Smooth muscle cell (in vitro differentiated cells): ENCODE measurements around the gene SLC29A4. TPM values are rescaled to one million over a fixed set of nuclear protein-coding genes. Genes with fewer than 3 reads are reported as not detected.
"Not testable (repeated sequence)": the region's sequence is repeated elsewhere in the genome, so short reads cannot be mapped to it uniquely, and the experiment has no call there.

Experiments
- DNase-seq: peaks from one replicate; lab custom pipeline; 2025; ENCODE audit not compliant: unreplicated experiment; lab: John Stamatoyannopoulos, UW
- H2AFZ ChIP-seq: fragments of 200-600 bp; sonication (generic); 2 replicates; pipeline ENCODE4 v1.6.0; 2016; ENCODE audit warnings: antibody characterized with exemption, low read depth, mild to moderate bottlenecking
- H3F3A ChIP-seq: fragments of 200-600 bp; sonication (generic); 2 replicates; pipeline ENCODE4 v1.6.0; 2017; ENCODE audit warnings: antibody characterized with exemption, low read depth
- H3K27ac ChIP-seq: fragments of 200-600 bp; sonication (generic); 2 replicates; pipeline ENCODE4 v1.5.1; 2016; ENCODE audit warnings: low read depth, mild to moderate bottlenecking
- H3K27me3 ChIP-seq: fragments of 200-600 bp; sonication (generic); 2 replicates; pipeline ENCODE4 v1.6.1; 2016; ENCODE audit warnings: low read depth, mild to moderate bottlenecking
- H3K36me3 ChIP-seq: fragments of 200-600 bp; sonication (generic); 2 replicates; pipeline ENCODE4 v1.5.1; 2016; ENCODE audit warnings: low read depth
- H3K4me1 ChIP-seq: fragments of 200-600 bp; sonication (generic); 2 replicates; pipeline ENCODE4 v1.5.1; 2016; ENCODE audit warnings: low read depth
- H3K4me2 ChIP-seq: fragments of 200-600 bp; sonication (generic); 2 replicates; pipeline ENCODE4 v1.6.0; 2016; ENCODE audit warnings: mild to moderate bottlenecking
- H3K4me3 ChIP-seq: fragments of 200-600 bp; sonication (generic); 2 replicates; pipeline ENCODE4 v1.5.1; 2016; ENCODE audit warnings: mild to moderate bottlenecking
- H3K79me2 ChIP-seq: fragments of 200-600 bp; sonication (generic); 2 replicates; pipeline ENCODE4 v1.6.0; 2016; ENCODE audit warnings: low read depth, mild to moderate bottlenecking
- H3K9ac ChIP-seq: fragments of 200-600 bp; sonication (generic); 2 replicates; pipeline ENCODE4 v1.6.0; 2016; ENCODE audit warnings: low read depth
- H3K9me3 ChIP-seq: fragments of 200-600 bp; sonication (generic); replicated peaks from 2 replicates; pipeline ENCODE4 v1.5.1; 2016; ENCODE audit warnings: low read depth
- H4K20me1 ChIP-seq: fragments of 200-600 bp; sonication (generic); 2 replicates; pipeline ENCODE4 v1.6.0; 2016; ENCODE audit warnings: low read depth
- CTCF ChIP-seq: fragments of 200-600 bp; sonication (generic); IDR thresholded peaks from 2 replicates; pipeline ENCODE4 v1.5.1; 2017; ENCODE audit warnings: borderline replicate concordance, mild to moderate bottlenecking, antibody characterized with exemption; ENCODE audit not compliant: insufficient read depth, poor library complexity, severe bottlenecking
- WGBS: methylation state at CpG from one replicate; pipeline ENCODE4 v1.1.7; 2016; ENCODE audit warnings: low lambda C conversion rate; 5-methylcytosine and 5-hydroxymethylcytosine counted together
- polyA plus RNA-seq: library from polyadenylated mRNA; unstranded; fragments of >200 nt; fragmentation: Nextera tagmentation; extraction: Ambion mirVana; gene quantifications from 2 replicates; pipeline ENCODE4 v1.2.1, GENCODE V29; 2016
- total RNA-seq: library from RNA; depleted of rRNA; stranded (reverse); fragments of >200 nt; gene quantifications from 2 replicates; pipeline ENCODE4 v1.2.3, GENCODE V29; 2014

SLC29A4 gene
- total and polyA plus RNA-seq, 2 experiments from 2014 or later = 3.7 to 16.6 TPM

DNA sequence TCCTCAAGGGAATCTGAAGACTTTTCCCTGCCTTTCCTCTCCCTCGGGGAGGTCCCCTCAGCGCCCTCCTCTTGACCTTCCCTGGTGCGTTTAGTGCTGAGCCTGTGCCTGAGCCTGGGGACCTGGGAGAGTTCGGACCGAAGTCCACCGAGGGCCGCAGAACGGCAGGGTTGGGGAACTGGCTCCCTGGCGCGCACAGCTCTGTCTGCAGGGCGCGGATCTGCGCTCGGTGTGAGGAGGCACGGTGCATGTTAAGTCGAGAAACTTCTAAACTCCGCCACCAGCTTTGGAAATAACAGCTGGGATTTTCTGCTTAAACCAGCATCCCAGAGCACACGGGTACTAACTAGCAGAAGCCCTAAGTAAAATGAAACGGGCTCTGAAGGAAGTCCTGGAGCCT is 44.2 kb upstream of the SLC29A4 start:
- TF ChIP-seq CTCF = no peak
- Histone ChIP-seq H3K9me3 (no peaks in the 10 kb centered on the region), H3K36me3 (no peaks in the 10 kb centered on the region), H2AFZ (no peak overlapping the region), H3K27ac (no peak overlapping the region), H3K4me1 (no peaks in the 10 kb centered on the region), H3K79me2 (no peaks in the 10 kb centered on the region), H3K4me3 (no peak overlapping the region), H3K27me3 (peaks cover 13% of the 10 kb centered on the region), H3K9ac (no peak overlapping the region), H3F3A (no peaks in the 10 kb centered on the region), H4K20me1 (no peaks in the 10 kb centered on the region), H3K4me2 (no peak overlapping the region)
- no peak for DNase-seq
- WGBS = 88% methylated on average over 19 of the region's 19 CpGs

- no peak overlapping the region for H3K4me2 ChIP-seq
- TF ChIP-seq CTCF = no peak
- no peaks in the 10 kb centered on the region for H3K9me3 ChIP-seq
- H3K79me2 ChIP-seq = no peaks in the 10 kb centered on the region
- no peaks in the 10 kb centered on the region for H3K4me1 ChIP-seq
- H3K4me3 ChIP-seq = no peak overlapping the region
- no peaks in the 10 kb centered on the region for H4K20me1 ChIP-seq
- H3F3A ChIP-seq = no peaks in the 10 kb centered on the region
- H2AFZ ChIP-seq = no peak overlapping the region
- peaks cover 13% of the 10 kb centered on the region for H3K27me3 ChIP-seq
- H3K9ac ChIP-seq = no peak overlapping the region
- 91% methylated on average over 12 of the region's 12 CpGs for WGBS
- no peak overlapping the region for H3K27ac ChIP-seq
- no peaks in the 10 kb centered on the region for H3K36me3 ChIP-seq
- no peak for DNase-seq
These were observed 39.5 kb upstream of the SLC29A4 start for GRCh38 chr7:5243261-5243660.

DNA sequence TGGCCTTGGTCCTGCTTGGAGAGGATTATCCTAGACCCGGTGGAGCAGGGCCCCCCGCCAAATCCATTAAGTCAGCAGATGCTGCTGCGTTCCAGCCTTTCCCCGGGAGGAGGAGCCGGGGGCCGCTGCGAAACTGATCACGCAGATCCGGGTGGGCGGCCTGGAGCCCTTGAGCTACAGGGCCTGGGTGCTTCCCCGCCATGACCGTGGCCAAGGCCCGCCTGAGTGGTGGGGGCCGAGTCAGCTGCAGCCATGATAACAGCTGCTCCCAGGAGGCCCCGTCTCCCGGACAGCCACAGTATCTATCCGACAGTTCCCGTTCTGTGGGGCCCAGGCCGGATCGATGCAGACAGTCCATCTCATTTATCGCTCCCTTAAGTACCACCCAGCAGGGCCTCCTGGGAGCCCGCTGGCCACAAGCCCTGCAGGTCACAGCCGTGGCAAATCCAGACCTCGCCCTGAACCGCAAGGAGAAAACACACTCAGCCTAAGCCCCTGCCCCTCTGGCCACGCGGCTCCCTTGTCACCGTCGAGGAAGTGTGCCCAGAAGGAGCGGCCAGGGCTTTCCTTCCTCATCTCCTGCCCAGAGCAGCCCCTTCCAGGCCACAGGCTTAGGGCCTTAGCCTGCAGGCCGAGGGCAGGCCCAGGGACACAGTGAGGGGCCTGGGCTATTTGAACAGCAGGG is 34.4 kb upstream of the SLC29A4 start:
- Histone ChIP-seq H3F3A (no peaks in the 10 kb centered on the region), H3K4me2 (no peak overlapping the region), H3K4me1 (no peaks in the 10 kb centered on the region), H3K79me2 (no peaks in the 10 kb centered on the region), H2AFZ (no peak overlapping the region), H3K9ac (no peak overlapping the region), H3K4me3 (no peak overlapping the region), H3K36me3 (no peaks in the 10 kb centered on the region), H3K27me3 (peaks cover 2% of the 10 kb centered on the region), H3K27ac (no peak overlapping the region), H3K9me3 (no peaks in the 10 kb centered on the region), H4K20me1 (no peaks in the 10 kb centered on the region)
- 50% methylated on average over 28 of the region's 31 CpGs for WGBS
- DNase-seq = no peak
- TF ChIP-seq CTCF = no peak

DNA sequence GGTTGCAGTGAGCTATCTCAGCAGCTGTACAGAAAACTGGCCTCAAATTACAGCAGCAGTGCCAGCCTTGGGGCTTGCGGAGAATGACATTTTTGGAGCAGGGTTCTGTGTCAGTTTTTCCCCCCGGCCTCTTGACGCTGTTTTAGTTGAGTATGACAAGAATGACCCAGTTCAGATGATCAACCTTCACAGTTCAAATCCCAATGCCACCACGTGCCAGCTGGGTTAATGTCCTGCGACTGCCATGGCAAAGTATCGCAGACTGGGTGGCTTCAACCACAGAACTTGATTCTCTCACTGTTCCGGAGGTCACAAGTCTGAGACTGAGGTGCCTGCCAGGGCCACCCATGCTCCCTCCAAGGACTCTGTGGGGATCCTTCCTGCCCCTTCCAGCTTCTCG is 32.0 kb upstream of the SLC29A4 start:
- not testable (repeated sequence) for H3K9ac ChIP-seq, H3K27me3 ChIP-seq, H3F3A ChIP-seq, H2AFZ ChIP-seq, H3K4me2 ChIP-seq, H3K27ac ChIP-seq, H3K9me3 ChIP-seq, H3K4me1 ChIP-seq, DNase-seq, H3K79me2 ChIP-seq, H4K20me1 ChIP-seq, H3K36me3 ChIP-seq, H3K4me3 ChIP-seq
- 92% methylated on average over 8 of the region's 8 CpGs for WGBS

- H3K4me2 ChIP-seq, H3K4me3 ChIP-seq, DNase-seq: not testable (repeated sequence)
These were observed 29.2 kb upstream of the SLC29A4 start for GRCh38 chr7:5253529-5253928.

DNA sequence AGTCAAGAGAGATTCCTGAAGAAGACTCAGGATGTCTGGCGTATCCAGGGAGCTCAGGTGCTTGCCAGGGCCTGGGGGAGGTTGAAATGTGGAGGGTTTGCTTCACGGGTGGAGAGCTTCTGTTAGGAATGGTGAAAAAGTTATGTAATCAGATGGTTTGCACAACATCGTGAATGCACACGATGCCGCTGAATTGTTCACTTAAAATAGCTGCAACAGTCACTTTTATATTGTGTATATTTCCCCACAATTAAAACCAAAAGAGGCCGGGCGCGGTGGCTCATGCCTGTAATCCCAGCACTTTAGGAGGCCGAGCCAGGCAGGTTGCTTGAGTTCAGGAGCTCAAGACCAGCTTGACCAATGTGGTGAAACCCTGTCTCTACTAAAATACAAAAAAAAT is 28.4 kb upstream of the SLC29A4 start:
- H3K9me3 ChIP-seq, H3K4me3 ChIP-seq, H3K4me1 ChIP-seq, H3K27ac ChIP-seq, H3K79me2 ChIP-seq, H4K20me1 ChIP-seq, H3F3A ChIP-seq, H3K27me3 ChIP-seq, H3K9ac ChIP-seq, DNase-seq, H3K36me3 ChIP-seq, H3K4me2 ChIP-seq, H2AFZ ChIP-seq: not testable (repeated sequence)
- 94% methylated on average over 9 of the region's 9 CpGs for WGBS

More at GRCh38 chr7:5253529-5253928, 29.2 kb upstream of the SLC29A4 start:
- H3K9ac ChIP-seq, H3K4me1 ChIP-seq, H3K27ac ChIP-seq, H4K20me1 ChIP-seq, H2AFZ ChIP-seq, H3K27me3 ChIP-seq, H3K36me3 ChIP-seq, H3K9me3 ChIP-seq, H3F3A ChIP-seq, H3K79me2 ChIP-seq: not testable (repeated sequence)
- WGBS = 73% methylated on average over 14 of the region's 14 CpGs
